Neuronal stem cell (in vitro differentiated cells): ENCODE results near the gene TRMT1.
"Not testable (repeated sequence)": the region's sequence is repeated elsewhere in the genome, so short reads cannot be mapped to it uniquely, and the experiment has no call there.

Experiments used
- DNase-seq: peaks from one replicate; pipeline ENCODE4 v3.0.0-alpha.2; 2013; ENCODE audit warnings: low spot score
- H2AFZ ChIP-seq: one replicate; pipeline ENCODE4 v1.6.1; 2013; ENCODE audit warnings: mild to moderate bottlenecking, low read length, inconsistent platforms
- H2AK5ac ChIP-seq: 2 replicates; pipeline ENCODE4 v1.6.1; 2013; ENCODE audit warnings: low read depth, mild to moderate bottlenecking, inconsistent platforms, low read length, moderate library complexity, mixed read lengths
- H2BK120ac ChIP-seq: 2 replicates; pipeline ENCODE4 v1.6.1; 2013; ENCODE audit warnings: low read depth, mild to moderate bottlenecking, inconsistent platforms, low read length, moderate library complexity, mixed read lengths
- H2BK12ac ChIP-seq: one replicate; pipeline ENCODE4 v1.6.1; 2013; ENCODE audit warnings: low read length, inconsistent platforms
- H2BK15ac ChIP-seq: 2 replicates; pipeline ENCODE4 v1.6.1; 2013; ENCODE audit warnings: mild to moderate bottlenecking, low read length, inconsistent platforms, mixed read lengths
- H2BK5ac ChIP-seq: one replicate; pipeline ENCODE4 v1.6.1; 2013; ENCODE audit warnings: inconsistent platforms, mild to moderate bottlenecking, low read length, moderate library complexity
- H3K14ac ChIP-seq: one replicate; pipeline ENCODE4 v1.6.1; 2013; ENCODE audit warnings: low read length, inconsistent platforms
- H3K18ac ChIP-seq: 2 replicates; pipeline ENCODE4 v1.6.1; 2013; ENCODE audit warnings: low read length, inconsistent platforms
- H3K23ac ChIP-seq: 2 replicates; pipeline ENCODE4 v1.6.1; 2013; ENCODE audit warnings: low read depth, mild to moderate bottlenecking, mixed read lengths, low read length, inconsistent platforms; ENCODE audit not compliant: poor library complexity
- H3K27ac ChIP-seq: replicated peaks from 3 replicates; pipeline ENCODE4 v1.5.1; 2013; ENCODE audit warnings: low read length, inconsistent platforms
- H3K27me3 ChIP-seq, 3 experiments: 2 replicates each; pipeline ENCODE4 v1.6.1; 2013; ENCODE audit warnings: low read length in 3 of 3, mild to moderate bottlenecking in 2 of 3, inconsistent platforms in 1 of 3, low read depth in 1 of 3, mixed read lengths in 1 of 3, moderate library complexity in 1 of 3; ENCODE audit not compliant: control insufficient read depth in 3 of 3, insufficient read depth in 3 of 3
- H3K36me3 ChIP-seq, 2 donors: replicated peaks in 1 of 2; 2 replicates each; pipeline ENCODE4 v1.6.1; 2013; ENCODE audit warnings: low read length in 2 of 2; ENCODE audit not compliant: control insufficient read depth in 2 of 2, insufficient read depth in 2 of 2
- H3K4ac ChIP-seq: 2 replicates; pipeline ENCODE4 v1.6.1; 2013; ENCODE audit warnings: inconsistent platforms, mild to moderate bottlenecking, low read length, moderate library complexity
- H3K4me1 ChIP-seq, 2 donors: 1 replicate in 1 of 2; 2 replicates in 1 of 2; pipeline ENCODE4 v1.6.1; 2013; ENCODE audit warnings: low read length in 2 of 2, low read depth in 1 of 2; ENCODE audit not compliant: control insufficient read depth in 2 of 2, insufficient read depth in 1 of 2
- H3K4me2 ChIP-seq: one replicate; pipeline ENCODE4 v1.6.1; 2013; ENCODE audit warnings: mild to moderate bottlenecking, low read length, inconsistent platforms; ENCODE audit not compliant: insufficient read depth, poor library complexity, severe bottlenecking
- H3K4me3 ChIP-seq, 2 donors: 2 replicates each; pipeline ENCODE4 v1.5.1; 2013; ENCODE audit warnings: low read length in 2 of 2, mild to moderate bottlenecking in 2 of 2, inconsistent platforms in 1 of 2, moderate library complexity in 1 of 2
- H3K79me1 ChIP-seq: one replicate; pipeline ENCODE4 v1.6.1; 2013; ENCODE audit warnings: low read depth, mild to moderate bottlenecking, inconsistent platforms, low read length, moderate library complexity
- H3K9ac ChIP-seq: one replicate; pipeline ENCODE4 v1.6.1; 2013; ENCODE audit warnings: mild to moderate bottlenecking, low read depth, low read length, inconsistent platforms; ENCODE audit not compliant: poor library complexity
- H3K9me3 ChIP-seq, 2 donors: replicated peaks in 1 of 2; 2 replicates each; pipeline versions ENCODE3 to v1.6.1; 2013; ENCODE audit warnings: low read length in 2 of 2, mild to moderate bottlenecking in 2 of 2, inconsistent platforms in 1 of 2, low read depth in 1 of 2, mixed read lengths in 1 of 2, moderate library complexity in 1 of 2; ENCODE audit not compliant: control insufficient read depth in 2 of 2, insufficient read depth in 1 of 2
- H4K8ac ChIP-seq: one replicate; pipeline ENCODE4 v1.6.1; 2013; ENCODE audit warnings: low read depth, mild to moderate bottlenecking, inconsistent platforms, low read length, moderate library complexity
- H4K91ac ChIP-seq: one replicate; pipeline ENCODE4 v1.6.1; 2013; ENCODE audit warnings: low read length, low read depth, mild to moderate bottlenecking, inconsistent platforms; ENCODE audit not compliant: poor library complexity
- WGBS, 2 donors: extraction: QIAGEN DNeasy Blood & Tissue Kit; methylation state at CpG; one replicate each; pipeline ENCODE4 v1.1.7; 2013; ENCODE audit warnings: missing lambda C conversion rate in 2 of 2, mixed read lengths in 1 of 2; ENCODE audit not compliant: insufficient read length in 2 of 2, insufficient replicate concordance in 1 of 2; ENCODE audit errors: extremely low coverage in 2 of 2; 5-methylcytosine and 5-hydroxymethylcytosine counted together

The TRMT1 gene

GRCh38 chr19:13150187-13150930 lies 33.8 kb upstream of the TRMT1 start, which contains the start of the genes IER2 and STX10:
Gene IER2 (plus strand): TSS chr19:13150411. CDS start chr19:13153187, 2,776 bp downstream.
Gene STX10 (minus strand): TSS chr19:13150375. CDS start chr19:13150173, 202 bp downstream.
- H3K4me3 ChIP-seq: peak within 1 kb of the TSS; percentile 69 to 94
- H3K14ac ChIP-seq: peak within 1 kb of the TSS; percentile 75
- H2BK12ac ChIP-seq: peak within 1 kb of the TSS; percentile 2
- peak within 1 kb of the TSS; percentile 95 for H2BK5ac ChIP-seq
- H3K18ac ChIP-seq: peak within 1 kb of the TSS; percentile 96
- H2BK120ac ChIP-seq: peak within 1 kb of the TSS; percentile 38
- peak within 1 kb of the TSS; percentile 99 for H2AK5ac ChIP-seq
- no peaks in the 10 kb centered on the region for H3K9me3 ChIP-seq
- H3K4me1 ChIP-seq: peaks cover 3 to 6% of the 10 kb centered on the region in 2 donors
- peak within 1 kb of the TSS; percentile 53 for H3K4ac ChIP-seq
- H3K27ac ChIP-seq: peak within 1 kb of the TSS; percentile 81
- H3K27me3 ChIP-seq: no peaks in the 10 kb centered on the region
- peak within 1 kb of the TSS; percentile 92 for H3K23ac ChIP-seq
- H4K8ac ChIP-seq: no peak within 1 kb of the TSS
- peak within 1 kb of the TSS; percentile 94 for H2AFZ ChIP-seq
- no peak within 1 kb of the TSS for H4K91ac ChIP-seq
- WGBS, 2 donors: no CpG with 5 or more reads among the region's 51 CpGs
- peaks cover 0 to 14% of the 10 kb centered on the region in 2 donors for H3K36me3 ChIP-seq
- peak within 1 kb of the TSS; percentile 83 for H2BK15ac ChIP-seq
- H3K4me2 ChIP-seq: peak within 1 kb of the TSS; percentile 84
- DNase-seq: peak; percentile 80
- peaks cover 13% of the 10 kb centered on the region for H3K79me1 ChIP-seq
- H3K9ac ChIP-seq: peak within 1 kb of the TSS; percentile 97

- peak overlapping the region; percentile 84 for H3K4me2 ChIP-seq
- no peaks in the 10 kb centered on the region for H3K9me3 ChIP-seq
- peak overlapping the region; percentile 11 for H2AK5ac ChIP-seq
- DNase-seq: peak; percentile 27
- no peak overlapping the region for H3K27ac ChIP-seq
- H2BK120ac ChIP-seq: no peak overlapping the region
- H3K23ac ChIP-seq: peak overlapping the region; percentile 92
- WGBS, 2 donors: no CpG with 5 or more reads among the region's 46 CpGs
- H2BK15ac ChIP-seq: no peak overlapping the region
- peak overlapping the region; percentile 15 for H2BK5ac ChIP-seq
- H2AFZ ChIP-seq: peak overlapping the region; percentile 94
- peak overlapping the region; percentile 69 to 94 for H3K4me3 ChIP-seq
- peak overlapping the region; percentile 96 for H3K18ac ChIP-seq
- H3K9ac ChIP-seq: peak overlapping the region; percentile 87
- no peak overlapping the region for H4K91ac ChIP-seq
- H3K27me3 ChIP-seq: no peaks in the 10 kb centered on the region
- H3K79me1 ChIP-seq: peaks cover 13% of the 10 kb centered on the region
- H3K36me3 ChIP-seq: peaks cover under 1 to 18% of the 10 kb centered on the region in 2 donors
- no peak overlapping the region for H4K8ac ChIP-seq
- H3K4ac ChIP-seq: no peak overlapping the region
- peaks cover 2 to 3% of the 10 kb centered on the region in 2 donors for H3K4me1 ChIP-seq
- peak overlapping the region; percentile 75 for H3K14ac ChIP-seq
- no peak overlapping the region for H2BK12ac ChIP-seq
Measured at GRCh38 chr19:13149628-13150186, 33.2 kb upstream of the TRMT1 start.

GRCh38 chr19:13149173-13149627 lies 32.7 kb upstream of the TRMT1 start:
- Histone ChIP-seq H3K18ac (peak overlapping the region; percentile 96), H3K79me1 (peaks cover 13% of the 10 kb centered on the region), H3K4me3 (peak overlapping the region; percentile 69 to 94), H2AFZ (peak overlapping the region; percentile 94), H3K36me3 (peaks cover 5 to 20% of the 10 kb centered on the region in 2 donors), H2BK5ac (peak overlapping the region; percentile 15), H3K4me2 (peak overlapping the region; percentile 84), H3K9ac (peak overlapping the region; percentile 87)
- not testable (repeated sequence) for DNase-seq, H3K27ac ChIP-seq, H2BK120ac ChIP-seq, H2BK12ac ChIP-seq, H3K9me3 ChIP-seq, H4K8ac ChIP-seq, H3K23ac ChIP-seq, H3K27me3 ChIP-seq, H3K14ac ChIP-seq, H3K4ac ChIP-seq, H2AK5ac ChIP-seq, H2BK15ac ChIP-seq, H3K4me1 ChIP-seq, H4K91ac ChIP-seq
- WGBS, 2 donors: no CpG with 5 or more reads among the region's 17 CpGs
